Renal pelvis (tissue), 4 donors: ENCODE measurements around the gene LIPE. TPM values are rescaled to one million over a fixed set of nuclear protein-coding genes. Genes with fewer than 3 reads are reported as not detected.

Experiments
- DNase-seq: peaks from one replicate; pipeline ENCODE4 v3.0.0-alpha.2; 2013
- polyA plus RNA-seq, 3 donors: library from polyadenylated mRNA; unstranded; fragments of 120-200 nt; gene quantifications; one replicate each; pipeline ENCODE4 v1.2.1, GENCODE V29; 2013; ENCODE audit not compliant: insufficient read length in 3 of 3

Gene LIPE
- polyA plus RNA-seq, 3 donors = 12.3 to 15.0 (median 13.5) TPM

DNA sequence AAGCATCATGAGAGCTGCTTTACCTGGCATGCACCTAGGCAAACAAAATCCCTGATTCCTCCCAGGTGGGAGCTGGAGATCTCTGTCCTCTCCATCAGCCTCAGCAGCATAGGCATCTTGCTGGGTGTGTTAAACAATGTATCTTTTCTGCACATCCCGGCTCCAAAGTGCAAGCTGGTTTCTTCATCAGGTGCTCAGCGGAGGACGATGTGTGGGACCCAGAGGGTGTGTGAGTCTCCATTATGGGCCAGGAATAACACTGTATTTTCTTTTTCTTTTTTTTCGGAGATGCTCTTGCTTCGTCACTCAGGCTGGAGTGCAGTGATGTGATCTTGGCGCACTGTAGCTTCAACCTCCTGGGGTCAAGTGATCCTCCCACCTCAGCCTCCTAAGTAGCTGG, 47.0 kb downstream of the LIPE start:
- no peak for DNase-seq

DNA sequence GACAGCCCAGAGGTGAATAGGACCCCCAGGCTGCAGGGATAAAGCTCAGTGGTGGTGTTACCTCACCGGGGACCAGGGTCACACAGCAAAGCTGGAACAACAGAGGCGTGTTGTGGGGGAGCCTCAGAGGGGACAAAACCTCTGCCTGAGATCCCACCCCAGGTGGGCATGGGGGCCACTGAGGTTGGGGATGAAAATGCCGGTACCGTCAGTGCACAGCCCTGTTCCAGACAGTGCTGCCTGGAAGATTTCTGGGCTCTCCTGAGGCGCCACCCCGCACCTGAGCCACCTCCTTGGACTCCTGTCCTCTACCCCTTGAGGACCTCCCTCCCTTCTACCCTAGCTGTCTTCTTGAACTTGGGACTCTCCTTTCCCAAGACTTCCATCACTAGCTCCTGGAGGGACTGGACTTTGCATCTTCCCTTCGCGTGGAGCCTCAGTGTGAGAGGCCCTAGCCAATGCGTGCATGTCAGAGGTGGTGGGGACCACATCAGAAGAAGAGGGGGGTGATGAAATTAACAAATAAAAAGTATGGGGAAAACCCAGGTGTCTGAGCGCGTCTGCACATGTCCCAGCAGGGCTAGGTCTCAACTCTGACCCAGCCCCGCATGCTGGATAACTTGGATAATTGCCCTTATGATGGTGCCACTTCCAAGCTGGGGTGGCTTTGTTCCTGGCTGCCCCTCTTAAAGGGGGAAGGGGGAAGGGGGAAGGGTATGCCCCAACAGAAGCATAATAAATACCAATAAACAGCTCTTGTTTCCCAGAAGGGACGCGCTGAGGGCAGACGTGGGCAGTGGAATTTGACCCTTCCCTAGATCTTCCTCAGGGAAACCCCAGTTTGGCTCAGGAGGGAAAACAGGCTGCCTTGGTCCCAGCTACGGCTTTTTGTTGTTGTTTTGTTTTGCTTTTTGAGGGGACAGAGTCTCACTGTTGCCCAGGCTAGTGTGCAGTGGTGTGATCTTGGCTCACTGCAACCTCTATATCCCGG, 48.7 kb downstream of the LIPE start:
- no peak for DNase-seq

DNA sequence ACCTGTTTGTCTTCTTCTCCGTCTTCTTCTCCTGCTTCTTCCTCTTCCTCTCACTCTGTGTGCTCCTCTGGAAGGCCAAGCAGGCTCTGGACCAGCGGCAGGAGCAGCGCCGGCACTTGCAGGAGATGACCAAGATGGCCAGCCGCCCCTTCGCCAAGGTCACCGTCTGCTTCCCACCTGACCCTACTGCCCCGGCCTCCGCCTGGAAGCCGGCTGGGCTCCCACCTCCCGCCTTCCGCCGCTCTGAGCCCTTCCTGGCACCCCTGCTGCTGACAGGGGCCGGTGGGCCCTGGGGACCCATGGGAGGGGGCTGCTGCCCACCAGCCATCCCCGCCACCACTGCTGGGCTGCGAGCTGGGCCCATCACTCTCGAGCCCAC, 51.0 kb downstream of the LIPE start:
- DNase-seq = no peak

DNA sequence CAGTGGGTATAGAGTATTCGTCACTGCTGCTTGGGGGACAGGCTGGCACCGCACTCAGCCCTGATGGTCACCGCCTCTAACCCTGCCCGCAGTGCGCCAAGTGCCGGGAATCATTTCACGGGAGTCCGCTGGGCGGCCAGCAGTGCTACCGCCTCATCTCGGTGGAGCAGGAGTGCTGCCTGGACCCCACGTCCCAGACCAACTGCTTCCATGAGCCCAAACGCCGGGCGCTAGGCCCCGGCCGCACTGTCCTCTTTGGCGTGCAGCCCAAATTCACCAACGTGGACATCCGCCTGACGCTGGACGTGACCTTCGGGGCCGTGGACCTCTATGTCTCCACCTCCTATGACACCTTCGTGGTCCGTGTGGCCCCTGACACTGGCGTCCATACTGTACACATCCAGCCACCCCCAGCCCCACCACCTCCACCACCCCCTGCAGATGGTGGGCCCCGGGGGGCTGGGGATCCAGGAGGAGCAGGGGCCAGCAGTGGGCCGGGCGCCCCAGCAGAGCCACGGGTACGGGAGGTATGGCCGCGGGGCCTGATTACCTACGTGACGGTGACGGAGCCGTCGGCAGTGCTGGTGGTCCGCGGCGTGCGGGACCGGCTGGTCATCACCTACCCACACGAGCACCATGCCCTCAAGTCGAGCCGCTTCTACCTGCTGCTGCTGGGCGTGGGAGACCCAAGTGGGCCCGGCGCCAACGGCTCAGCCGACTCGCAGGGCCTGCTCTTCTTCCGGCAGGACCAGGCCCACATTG, 51.6 kb downstream of the LIPE start:
- DNase-seq = no peak

DNA sequence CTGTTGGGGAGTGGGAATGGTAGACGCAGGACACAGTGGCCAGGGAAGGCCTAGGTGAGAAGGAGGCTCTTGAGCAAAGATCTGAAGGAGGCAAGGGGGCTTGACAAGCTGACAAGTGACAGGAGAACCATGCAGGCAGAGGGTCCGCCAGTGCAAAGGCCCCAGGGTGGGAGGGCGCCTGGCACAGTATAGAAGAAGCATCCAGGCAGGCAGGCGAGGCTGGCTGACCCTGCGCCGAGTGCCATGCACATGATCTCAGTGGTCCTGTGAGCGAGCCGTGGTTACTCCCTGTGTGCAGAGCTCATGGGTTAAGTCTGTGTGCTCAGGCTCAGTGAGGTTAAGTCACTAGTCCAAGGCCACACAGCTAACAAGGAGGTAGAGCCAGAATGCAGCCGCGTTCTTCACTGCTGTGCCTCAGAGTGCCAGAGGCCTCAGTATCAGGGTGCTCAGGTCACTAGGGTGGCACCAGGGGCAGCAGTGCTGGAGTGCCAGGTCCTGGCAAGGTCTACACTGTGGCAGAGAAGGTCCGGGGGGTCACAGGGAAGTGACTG, 52.3 kb downstream of the LIPE start:
- no peak for DNase-seq

DNA sequence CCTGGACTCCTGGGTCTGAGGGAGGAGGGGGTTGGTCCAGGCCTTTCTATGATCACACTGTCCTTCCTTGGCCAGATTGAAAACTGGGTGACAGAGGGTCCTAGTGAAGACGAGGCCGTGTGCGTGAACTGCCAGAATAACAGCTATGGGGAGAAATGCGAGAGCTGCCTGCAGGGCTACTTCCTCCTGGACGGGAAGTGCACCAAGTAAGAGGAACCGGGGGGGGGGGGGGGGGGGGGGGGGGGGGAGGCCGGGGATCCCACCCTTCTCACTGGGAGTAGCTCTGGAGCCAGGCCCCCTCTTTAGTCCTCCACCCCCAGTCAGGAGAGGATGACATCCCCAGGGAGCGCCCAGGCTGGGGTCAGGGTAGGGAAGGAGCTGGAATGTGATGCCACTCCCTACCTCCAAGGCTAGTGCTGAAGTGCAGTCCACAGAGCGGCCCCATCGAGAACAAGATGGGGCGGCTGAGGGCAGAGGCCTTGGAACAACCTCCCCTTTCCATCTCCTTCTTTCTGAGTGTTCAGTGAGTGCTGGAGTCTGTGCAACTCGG, 56.5 kb downstream of the LIPE start:
- peak; percentile 27 for DNase-seq

DNA sequence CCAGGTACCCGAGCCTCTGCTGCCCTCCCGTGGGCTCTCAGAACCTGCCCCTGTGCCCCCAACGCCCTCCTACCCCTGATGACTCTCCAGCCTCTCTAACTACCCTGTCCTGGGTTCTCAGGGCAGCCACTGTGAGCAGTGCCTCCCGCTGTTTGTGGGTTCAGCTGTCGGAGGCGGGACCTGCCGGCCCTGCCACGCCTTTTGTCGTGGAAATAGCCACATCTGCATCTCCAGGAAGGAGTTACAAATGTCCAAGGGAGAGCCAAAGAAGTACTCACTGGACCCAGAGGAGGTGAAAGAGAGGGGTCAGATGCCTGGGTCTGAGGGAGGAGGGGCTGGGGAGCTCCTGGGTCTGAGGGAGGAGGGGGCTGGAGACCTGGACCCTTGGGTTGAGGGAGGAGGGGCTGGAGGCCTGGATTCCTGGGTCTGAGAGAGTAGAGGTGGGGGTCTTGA, 57.1 kb downstream of the LIPE start:
- DNase-seq = no peak

DNA sequence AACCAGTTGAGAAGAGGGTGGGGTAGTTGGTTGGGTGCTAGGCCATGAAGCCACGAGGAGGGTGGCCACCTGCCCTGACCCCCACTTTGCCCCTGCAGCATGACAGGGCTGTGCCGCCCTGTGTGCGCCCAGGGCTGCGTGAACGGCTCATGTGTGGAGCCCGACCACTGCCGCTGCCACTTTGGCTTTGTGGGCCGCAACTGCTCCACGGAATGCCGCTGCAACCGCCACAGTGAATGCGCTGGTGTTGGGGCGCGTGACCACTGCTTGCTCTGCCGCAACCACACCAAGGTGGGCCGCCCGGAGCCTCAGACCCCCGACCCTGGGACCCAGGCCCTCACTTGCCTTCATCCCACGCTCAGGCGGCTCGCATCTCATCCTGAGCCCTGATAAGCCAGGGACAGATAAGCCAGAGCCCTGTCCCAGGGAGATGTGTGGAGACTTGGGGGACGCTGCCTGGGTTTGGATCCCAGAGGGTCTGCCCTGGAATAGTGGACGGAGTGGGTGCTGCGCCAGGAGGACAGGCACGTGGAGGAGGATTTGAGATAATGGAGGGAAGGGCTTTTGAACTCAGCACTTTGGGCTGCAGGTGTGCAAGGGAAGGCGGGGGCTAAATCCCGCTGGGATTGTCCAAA, 57.6 kb downstream of the LIPE start:
- DNase-seq = no peak

DNA sequence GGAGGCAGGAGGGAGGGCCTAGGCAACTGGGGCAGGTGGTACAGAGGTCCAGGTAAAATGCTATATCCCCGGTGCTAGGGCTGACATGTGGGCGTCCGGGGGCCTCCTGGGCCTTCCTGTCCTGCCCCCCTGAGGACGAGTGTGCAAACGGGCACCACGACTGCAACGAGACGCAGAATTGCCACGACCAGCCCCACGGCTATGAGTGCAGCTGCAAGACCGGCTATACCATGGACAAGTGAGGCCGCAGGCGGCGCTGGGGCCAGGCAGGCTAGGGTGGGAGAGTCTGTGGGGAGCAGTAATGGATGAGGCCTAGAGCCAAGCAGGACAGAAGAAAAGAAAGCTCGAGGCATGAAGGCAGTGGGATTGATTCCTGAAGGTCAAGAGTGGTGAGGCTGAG, 58.4 kb downstream of the LIPE start:
- no peak for DNase-seq

DNA sequence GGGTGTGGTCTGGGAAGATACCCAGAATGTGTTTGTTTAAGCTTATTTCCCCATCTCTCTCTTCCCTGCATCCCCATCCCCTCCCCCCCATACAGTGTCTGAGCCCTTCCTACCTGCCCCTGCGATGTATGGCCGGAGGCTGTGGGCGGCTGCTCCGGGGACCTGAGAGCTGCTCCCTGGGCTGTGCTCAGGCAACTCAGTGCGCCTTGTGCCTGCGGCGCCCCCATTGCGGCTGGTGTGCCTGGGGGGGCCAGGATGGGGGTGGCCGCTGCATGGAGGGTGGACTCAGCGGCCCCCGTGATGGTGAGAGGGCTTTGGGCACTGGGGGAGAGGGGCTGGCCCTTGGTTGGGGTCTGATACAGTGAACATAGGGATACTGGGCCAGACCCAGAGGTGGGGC, 58.8 kb downstream of the LIPE start:
- no peak for DNase-seq

DNA sequence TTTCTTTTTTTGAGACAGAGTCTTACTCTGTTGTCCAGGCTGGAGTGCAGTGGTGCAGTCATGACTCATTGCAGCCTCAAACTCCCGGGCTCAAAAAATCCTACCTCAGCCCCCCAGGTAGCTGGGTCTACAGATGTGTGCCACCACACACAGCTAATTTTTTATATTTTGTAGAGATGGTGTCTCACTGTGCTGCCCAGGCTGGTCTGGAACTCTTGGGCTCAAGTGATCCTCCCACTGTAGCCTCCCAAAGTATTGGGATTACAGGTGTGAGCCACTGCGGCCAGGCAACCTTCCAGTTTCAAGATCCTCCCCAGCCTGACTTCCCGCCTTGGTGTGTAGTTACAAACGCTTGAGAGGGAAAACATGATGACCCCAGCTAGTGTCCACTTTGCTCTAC, 59.3 kb downstream of the LIPE start:
- DNase-seq = no peak

DNA sequence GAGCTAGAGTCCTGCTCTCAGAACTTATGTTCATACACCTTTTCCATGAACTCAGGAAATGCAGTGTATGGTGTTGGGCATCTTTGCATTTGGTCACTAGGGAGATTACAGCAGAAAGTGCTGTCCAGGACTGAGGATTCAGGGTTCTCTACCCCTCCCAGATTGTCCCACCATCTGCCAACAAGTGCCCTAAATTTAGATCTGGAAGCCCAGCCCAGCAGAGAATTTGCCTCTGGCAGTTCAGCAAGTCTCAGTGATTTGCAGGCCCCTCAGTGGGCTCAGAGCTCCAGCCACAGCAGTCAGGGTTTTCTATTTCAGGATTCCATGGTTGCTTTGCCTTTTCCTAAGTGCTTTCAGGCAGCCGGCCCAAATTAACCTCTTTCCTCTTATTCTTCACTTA, 60.5 kb downstream of the LIPE start:
- no peak for DNase-seq

DNA sequence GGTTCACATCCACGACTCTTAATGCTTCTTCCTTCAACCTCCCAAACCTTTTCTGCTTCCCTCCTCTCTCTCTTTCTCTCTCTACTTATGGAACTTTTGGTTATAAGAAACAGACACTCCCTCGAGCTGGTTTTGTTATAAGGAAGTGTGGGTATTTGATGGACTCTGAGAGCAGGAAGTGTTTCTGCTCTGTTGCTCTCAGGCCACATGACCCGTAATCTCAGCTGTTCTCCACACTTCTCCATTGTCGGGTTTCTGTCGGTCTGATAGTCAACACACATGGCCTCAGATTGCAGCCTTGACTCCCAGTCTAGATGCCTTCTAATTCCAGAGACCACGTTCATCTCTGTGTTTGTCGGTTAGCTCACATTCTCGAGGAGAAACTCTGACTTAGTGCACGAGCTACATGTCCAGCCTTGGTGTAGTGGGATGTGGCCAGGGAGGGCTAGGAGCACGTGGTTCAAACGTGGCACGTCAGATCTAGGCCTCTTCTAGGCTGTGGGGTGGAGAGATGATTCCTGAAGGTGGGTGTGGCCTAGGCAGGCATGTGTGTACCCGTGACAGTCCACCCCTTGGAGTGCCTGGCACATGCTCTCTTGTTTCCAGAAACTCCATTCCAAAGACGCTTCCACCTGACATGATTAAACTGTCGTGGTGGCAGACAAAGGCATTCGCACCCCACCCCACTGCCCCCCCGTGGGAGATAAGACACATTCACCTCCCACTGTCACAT, 63.4 kb downstream of the LIPE start:
- no peak for DNase-seq

DNA sequence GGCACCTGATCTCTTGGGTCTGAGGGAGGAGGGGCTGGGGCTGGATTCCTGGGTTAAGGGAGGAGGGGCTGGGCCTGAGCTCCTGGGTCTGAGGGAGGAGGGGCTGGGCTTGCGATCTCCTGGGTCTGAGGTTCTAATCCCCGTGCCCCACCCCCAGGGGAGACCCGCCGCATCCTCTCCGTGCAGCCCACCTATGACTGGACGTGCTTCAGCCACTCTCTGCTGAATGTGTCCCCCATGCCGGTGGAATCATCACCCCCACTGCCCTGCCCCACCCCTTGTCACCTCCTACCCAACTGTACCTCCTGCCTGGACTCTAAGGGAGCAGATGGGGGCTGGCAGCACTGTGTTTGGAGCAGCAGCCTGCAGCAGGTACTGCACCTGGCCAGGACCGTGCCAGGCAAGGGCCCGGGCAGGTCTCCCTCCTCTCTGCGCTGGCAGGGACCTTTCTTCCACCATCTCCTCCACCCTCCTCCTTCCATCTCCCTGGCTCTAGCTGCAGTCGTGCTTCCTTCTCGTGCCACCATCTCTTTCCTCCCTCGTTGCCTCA, 64.2 kb downstream of the LIPE start:
- no peak for DNase-seq

DNA sequence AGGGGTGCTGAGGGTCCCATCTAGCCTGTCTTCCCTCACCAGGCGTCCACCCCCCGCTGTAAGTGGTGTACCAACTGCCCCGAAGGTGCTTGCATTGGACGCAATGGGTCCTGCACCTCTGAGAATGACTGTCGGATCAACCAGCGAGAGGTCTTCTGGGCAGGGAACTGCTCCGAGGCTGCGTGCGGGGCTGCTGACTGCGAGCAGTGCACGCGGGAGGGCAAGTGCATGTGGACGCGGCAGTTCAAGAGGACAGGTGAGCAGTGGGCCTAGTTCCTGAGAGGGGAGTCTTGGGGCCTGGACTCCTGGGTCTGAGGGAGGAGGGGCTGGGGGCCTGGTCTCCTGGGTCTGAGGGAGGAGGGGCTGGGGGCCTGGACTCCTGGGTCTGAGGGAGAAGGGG, 64.8 kb downstream of the LIPE start:
- no peak for DNase-seq

DNA sequence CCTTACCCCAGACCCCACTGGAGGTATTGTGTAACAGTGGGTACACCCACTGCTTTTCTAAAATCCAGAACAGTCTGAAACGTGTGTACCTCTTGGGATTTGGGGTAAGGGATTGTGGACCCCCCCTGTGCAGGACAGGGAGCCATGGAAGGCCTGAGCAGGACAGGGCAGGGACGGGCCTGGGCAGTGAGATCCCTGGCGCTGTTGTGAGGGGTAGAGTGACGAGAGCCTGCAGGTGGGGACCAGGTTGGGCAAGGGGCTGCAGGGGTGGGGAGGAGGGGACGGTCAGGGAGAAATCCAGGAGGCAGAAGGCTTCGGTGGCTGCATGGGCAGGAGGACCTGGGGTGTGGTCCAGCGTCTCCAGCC, 65.7 kb downstream of the LIPE start:
- no peak for DNase-seq

DNA sequence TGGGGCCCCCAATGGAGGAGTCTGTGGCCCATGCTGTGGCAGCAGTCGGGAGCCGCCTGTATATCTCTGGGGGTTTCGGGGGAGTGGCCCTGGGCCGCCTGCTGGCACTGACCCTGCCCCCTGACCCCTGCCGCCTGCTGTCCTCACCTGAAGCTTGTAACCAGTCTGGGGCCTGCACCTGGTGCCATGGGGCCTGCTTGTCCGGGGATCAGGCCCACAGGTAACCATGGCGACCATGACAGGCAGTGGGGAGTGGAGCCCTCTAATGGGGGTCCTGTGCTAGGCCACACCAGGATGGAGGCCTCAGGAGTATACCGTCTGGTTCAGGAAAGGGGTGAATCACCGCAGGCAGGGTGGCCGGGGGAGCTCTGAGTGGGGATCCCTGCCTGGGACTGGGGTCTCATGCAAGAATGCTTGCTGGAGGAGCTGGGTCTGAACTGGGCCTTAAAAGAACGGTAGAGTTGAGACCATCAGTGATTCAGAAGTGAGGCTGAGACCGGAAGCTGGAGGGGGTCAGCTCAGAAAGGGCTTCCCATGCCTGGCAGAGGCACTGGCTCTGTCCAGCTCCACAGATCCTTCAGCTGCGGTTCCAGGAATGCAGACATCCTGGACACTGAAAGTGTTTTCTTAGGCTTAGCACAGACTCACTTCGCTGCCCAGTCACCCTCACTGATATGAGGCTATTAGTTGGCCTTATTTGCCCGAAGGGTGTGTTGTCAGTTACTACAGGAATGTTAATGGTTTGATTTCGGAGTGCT, 66.2 kb downstream of the LIPE start:
- no peak for DNase-seq

DNA sequence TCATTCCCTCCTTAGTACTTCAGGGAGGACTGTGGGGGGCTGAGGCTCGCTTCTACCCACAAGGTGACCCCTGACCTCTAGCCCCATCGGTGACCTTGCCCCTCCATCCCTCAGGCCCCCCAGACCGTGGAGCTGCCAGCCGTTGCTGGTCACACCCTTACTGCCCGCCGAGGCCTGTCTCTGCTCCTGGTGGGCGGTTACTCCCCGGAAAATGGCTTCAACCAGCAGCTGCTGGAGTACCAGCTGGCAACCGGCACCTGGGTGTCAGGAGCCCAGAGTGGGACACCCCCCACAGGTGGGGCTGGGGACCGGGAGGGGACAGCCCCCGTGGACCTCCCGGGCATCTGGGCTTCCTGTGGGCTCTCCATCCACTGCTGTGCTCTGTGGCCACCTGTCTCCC, 69.9 kb downstream of the LIPE start:
- no peak for DNase-seq

DNA sequence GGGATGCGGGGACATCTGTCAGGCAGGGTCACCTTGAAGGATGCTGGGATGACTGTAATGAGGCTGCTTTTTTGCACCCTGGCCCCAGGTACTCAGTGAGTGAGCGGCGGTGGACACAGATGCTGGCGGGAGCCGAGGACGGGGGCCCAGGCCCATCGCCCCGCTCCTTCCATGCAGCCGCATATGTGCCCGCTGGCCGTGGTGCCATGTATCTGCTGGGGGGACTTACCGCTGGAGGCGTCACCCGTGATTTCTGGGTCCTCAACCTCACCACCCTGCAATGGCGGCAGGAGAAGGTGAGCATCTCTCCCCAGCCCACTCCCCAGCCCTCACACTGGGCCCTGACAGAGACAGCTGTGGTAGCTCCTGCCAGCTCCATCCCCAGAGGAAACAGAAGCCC, 70.5 kb downstream of the LIPE start:
- no peak for DNase-seq

DNA sequence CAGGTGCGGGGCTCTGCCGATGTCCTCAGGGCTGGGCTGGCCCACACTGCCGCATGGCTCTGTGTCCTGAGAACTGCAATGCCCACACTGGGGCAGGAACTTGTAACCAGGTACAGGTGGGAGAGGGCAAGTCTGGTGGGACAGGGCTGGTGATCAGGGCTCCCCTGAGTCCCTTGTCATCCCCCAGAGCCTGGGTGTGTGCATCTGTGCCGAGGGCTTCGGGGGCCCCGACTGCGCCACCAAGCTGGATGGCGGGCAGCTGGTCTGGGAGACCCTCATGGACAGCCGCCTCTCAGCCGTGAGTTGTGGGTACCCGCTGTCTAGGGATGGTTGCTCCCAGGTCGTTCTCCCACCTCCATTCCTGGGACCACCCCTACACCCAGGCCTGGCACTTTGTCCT, 71.3 kb downstream of the LIPE start:
- DNase-seq = no peak
